HG03095 (cell line): ENCODE measurements around the gene FAM184A.
"Not testable (repeated sequence)": the region's sequence is repeated elsewhere in the genome, so short reads cannot be mapped to it uniquely, and the experiment has no call there.

Experiments used
- ATAC-seq: cut with Tn5 transposase; IDR thresholded peaks from one replicate; pipeline ENCODE4 v1.9.1; 2021; ENCODE audit warnings: moderate library complexity; ENCODE audit not compliant: unreplicated experiment

FAM184A gene

DNA sequence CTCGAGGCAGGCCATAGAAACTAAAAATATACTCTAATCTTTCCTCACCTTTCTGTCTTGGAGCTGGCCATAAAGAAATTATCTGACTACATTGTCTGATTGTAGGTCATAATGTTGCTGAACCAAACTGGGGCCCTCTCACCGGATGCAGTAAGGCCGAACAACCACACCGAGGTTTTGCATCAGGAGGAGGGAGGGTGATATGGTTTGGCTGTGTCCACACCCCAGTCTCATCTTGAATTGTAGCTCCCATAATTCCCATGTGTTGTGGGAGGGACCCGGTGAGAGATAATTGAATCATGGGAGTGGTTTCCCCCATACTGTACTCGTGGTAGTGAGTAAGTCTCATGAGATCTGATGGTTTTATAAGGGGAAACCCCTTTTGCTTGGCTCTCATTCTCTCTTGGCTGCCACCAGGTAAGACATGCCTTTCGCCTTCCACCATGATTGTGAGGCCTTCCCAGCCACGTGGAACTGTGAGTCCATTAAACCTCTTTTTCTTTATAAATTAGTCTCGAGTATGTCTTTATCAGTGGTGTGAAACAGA lies 19.4 kb upstream of the FAM184A start:
- ATAC-seq: not testable (repeated sequence)

- no peak for ATAC-seq
Observed at GRCh38 chr6:119096721-119097565, 18.5 kb upstream of the FAM184A start.

GRCh38 chr6:119090256-119090655 lies 11.8 kb upstream of the FAM184A start:
- no peak for ATAC-seq

GRCh38 chr6:119084784-119085183 lies 6.3 kb upstream of the FAM184A start:
- ATAC-seq: no peak

DNA sequence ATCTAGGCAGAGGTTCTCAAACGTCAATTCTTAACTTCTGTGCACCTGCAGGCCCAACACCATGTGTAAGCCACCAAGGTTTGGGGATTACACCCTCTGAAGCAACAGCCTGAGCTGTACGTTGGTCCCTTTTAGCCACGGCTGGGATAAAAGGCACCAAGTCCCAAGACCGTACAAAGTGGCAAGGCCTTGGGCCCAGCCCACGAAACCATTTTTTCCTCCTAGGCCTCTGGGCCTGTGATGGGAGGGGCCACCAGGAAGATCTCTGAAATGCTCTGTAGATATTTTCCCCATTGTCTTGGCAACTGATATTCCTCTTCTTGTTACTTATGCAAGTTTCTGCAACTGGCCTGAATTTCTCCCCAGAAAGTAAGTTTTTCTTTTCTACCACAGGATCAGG lies 4.5 kb upstream of the FAM184A start:
- ATAC-seq: no peak

DNA sequence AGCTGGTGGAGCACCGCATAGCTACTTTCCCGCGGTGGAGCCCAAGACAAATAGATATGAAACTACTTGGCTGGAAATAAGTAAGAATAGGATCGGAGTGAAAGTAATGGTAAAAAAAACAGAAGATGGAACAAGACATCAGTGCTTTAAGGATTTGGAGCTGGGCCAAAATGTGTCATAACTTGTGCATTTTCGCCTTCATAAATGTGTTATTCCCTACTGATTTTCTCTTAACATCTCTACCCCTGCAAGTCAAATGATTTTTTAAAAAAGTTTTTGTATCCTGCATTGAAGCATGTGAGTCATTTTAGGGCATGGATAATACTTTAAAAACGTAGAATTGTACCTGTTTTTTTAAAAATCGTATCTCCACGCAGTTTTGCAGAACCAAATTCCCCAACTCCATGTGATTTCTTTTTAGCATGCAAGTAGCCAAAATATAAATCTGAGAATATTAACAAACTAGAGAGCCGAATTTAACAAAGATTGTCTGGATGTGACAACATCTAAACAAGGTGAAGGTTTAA lies 882 bp upstream of the FAM184A start:
- no peak for ATAC-seq

- ATAC-seq: peak; percentile 34
Observed at GRCh38 chr6:119077643-119078375, 655 bp downstream of the FAM184A start.

GRCh38 chr6:119077391-119077642 lies 1.1 kb downstream of the FAM184A start:
- ATAC-seq: no peak

GRCh38 chr6:119076576-119077390 lies 1.7 kb downstream of the FAM184A start:
- ATAC-seq: no peak

DNA sequence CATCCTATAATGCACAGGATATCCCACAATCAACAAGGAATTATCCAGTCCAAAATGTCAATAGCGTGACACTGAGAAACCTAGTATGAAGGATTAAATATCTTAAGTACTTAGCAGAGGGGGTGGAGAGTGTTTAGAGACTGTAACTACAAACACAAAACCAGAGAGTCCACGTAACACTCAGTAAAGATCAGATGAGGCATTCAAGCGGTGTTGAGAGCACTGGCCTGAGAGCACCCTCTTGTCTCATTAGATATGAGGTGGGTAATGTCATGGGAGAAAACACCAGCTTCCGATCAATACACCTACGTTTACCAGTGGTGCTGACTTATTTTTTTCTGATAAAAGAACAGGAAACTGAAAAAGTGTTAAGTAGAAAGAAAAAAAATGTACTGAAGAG lies 2.3 kb downstream of the FAM184A start:
- ATAC-seq: no peak

GRCh38 chr6:119075200-119075981 lies 3.1 kb downstream of the FAM184A start:
- no peak for ATAC-seq

GRCh38 chr6:119073307-119074051 lies 5.0 kb downstream of the FAM184A start:
- no peak for ATAC-seq

- no peak for ATAC-seq
Observed at GRCh38 chr6:119071576-119071975, 6.9 kb downstream of the FAM184A start.

- no peak for ATAC-seq
Observed at GRCh38 chr6:119067091-119067490, 11.4 kb downstream of the FAM184A start.

DNA sequence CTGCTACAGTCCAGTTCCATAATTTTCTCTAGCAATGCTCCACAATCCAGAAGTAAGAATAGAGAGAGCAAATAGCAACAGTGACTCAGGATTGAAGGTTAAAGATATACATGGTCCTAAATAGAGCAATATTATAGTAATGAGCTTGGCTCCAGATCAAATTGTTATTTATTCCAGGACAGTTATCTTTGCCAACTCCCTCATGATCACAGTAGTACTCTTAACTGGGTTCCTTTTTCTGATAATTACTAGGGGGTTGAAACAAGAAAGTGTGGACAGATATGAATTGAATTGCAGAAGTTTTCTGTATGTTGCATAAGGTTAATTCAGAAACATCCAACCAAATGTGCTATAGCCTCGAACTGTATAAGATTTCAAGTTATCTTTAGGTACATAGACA lies 11.9 kb downstream of the FAM184A start:
- ATAC-seq: no peak

DNA sequence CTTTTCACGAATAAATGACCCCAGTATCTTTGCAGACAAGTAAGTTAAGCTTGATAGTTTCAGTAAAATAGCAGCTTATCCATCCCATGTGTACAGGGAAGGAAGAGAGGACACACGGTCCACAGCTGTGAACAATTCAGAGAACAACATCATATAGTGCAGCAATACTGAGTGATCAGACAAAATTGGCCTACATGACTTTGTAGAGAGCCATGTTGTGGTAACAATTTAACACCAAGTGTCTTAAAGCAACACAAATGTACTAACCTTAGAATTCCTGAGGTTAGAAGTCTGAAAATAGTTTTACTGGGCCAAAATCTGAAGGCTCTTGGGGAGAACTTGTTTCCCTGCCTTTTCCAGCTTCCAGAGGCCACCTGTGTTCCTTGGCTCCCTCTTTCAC lies 12.5 kb downstream of the FAM184A start:
- no peak for ATAC-seq

DNA sequence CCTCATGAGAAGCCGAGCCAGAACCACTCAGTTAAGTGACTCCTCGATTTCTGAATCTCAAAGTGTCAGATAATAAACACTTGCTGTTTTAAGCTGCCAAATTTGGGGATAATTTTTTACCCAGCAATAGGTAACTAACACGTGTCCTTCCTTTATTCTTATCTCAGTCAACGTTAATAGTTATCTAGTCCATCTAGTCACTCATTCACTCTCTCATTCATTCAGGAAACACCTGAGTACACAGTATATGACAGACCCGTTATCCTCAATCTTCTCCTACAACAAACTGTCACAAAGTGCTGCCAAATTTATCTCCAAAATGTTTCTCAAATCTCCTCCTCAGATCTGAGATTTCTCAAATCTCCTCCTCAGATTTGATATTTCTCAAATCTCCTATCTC lies 13.1 kb downstream of the FAM184A start:
- peak; percentile 47 for ATAC-seq

DNA sequence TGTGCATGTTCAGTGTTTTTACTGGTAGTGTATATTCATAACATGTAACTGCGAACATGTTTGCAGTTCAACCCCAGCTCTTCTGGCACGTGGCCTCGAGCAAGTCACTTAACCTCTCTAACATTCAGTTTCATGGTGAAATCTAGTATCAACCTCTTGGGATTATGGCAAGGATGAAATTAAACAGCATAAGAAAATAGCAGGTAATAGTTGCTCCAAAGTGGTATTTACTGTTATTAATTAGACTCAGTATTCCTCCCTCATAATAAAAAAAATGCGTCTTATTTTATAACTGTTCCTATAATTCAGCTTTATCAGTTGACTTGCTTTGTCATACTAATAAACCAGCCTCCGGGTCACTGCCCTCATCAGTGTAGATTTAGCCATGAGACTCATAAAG lies 15.0 kb downstream of the FAM184A start:
- ATAC-seq: no peak

DNA sequence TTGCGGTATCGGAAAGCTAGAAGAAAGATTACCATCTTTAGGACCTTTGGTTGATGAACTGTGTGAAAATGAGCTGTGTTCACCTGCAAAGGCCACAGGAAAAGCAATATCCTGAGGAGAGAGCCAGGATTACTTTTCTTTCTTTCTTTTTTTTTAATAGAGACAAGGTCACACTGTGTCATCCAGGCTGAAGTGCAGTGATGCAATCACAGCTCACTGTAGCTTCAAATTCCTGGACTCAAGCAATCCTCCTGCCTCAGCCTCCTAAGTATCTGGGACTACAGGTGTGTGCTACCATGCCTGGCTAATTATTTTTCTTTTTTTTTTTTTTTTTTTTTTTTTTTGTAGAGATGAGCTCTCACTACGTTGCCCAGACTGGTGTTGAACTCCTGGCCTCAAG lies 17.2 kb downstream of the FAM184A start:
- ATAC-seq: no peak
